Daoy (cell line): ENCODE measurements around the gene CD209. TPM values are rescaled to one million over a fixed set of nuclear protein-coding genes. Genes with fewer than 3 reads are reported as not detected.
A peak's percentile ranks its signal among the peaks of the same experiment; 100 is the strongest.
"Not testable (repeated sequence)": the region's sequence is repeated elsewhere in the genome, so short reads cannot be mapped to it uniquely, and the experiment has no call there.

Experiments used
- DNase-seq: peaks from one replicate; pipeline ENCODE4 v3.0.0-alpha.2; 2015; ENCODE audit warnings: low read depth
- total RNA-seq: library from RNA; depleted of rRNA; stranded (reverse); fragments of >200 nt; shearing (Covaris generic); gene quantifications from 2 replicates; pipeline ENCODE4 v1.2.3, GENCODE V29; 2014

The CD209 gene
- total RNA-seq, 1 experiment from 2014 or later = not detected

- DNase-seq = no peak
These were observed 20.2 kb upstream of the CD209 start for GRCh38 chr19:7767487-7767886.

GRCh38 chr19:7766535-7766934, 19.2 kb upstream of the CD209 start:
- no peak for DNase-seq

GRCh38 chr19:7765043-7765442, 17.7 kb upstream of the CD209 start:
- DNase-seq = not testable (repeated sequence)

GRCh38 chr19:7764157-7764556, 16.8 kb upstream of the CD209 start:
- not testable (repeated sequence) for DNase-seq

- DNase-seq = no peak
These were observed 16.4 kb upstream of the CD209 start for GRCh38 chr19:7763696-7764095.

- DNase-seq = no peak
These were observed 15.5 kb upstream of the CD209 start, which contains the start of gene CLEC4M for GRCh38 chr19:7762719-7763293. CLEC4M (plus strand) TSS chr19:7763243; CDS start chr19:7763267, 24 bp downstream.

GRCh38 chr19:7759156-7759555, 11.8 kb upstream of the CD209 start:
- no peak for DNase-seq

- DNase-seq = no peak
These were observed 10.0 kb upstream of the CD209 start for GRCh38 chr19:7757358-7757757.

- no peak for DNase-seq
These were observed 8.9 kb upstream of the CD209 start for GRCh38 chr19:7756258-7756657.

- peak; percentile 49 for DNase-seq
These were observed 3.9 kb upstream of the CD209 start for GRCh38 chr19:7751157-7751783.

- DNase-seq = no peak
These were observed 1.4 kb upstream of the CD209 start for GRCh38 chr19:7748756-7749155.

- DNase-seq = no peak
These were observed 837 bp upstream of the CD209 start for GRCh38 chr19:7748171-7748570.

- not testable (repeated sequence) for DNase-seq
These were observed 1.0 kb downstream of the CD209 start for GRCh38 chr19:7746306-7746705.

GRCh38 chr19:7744871-7745650, 2.3 kb downstream of the CD209 start:
- no peak for DNase-seq

GRCh38 chr19:7744199-7744786, 3.0 kb downstream of the CD209 start:
- DNase-seq = no peak

- no peak for DNase-seq
These were observed 3.9 kb downstream of the CD209 start for GRCh38 chr19:7743425-7743841.

GRCh38 chr19:7742991-7743390, 4.3 kb downstream of the CD209 start:
- DNase-seq = no peak

- no peak for DNase-seq
These were observed 4.8 kb downstream of the CD209 start for GRCh38 chr19:7742575-7742974.

GRCh38 chr19:7740682-7741054, 6.7 kb downstream of the CD209 start:
- DNase-seq = no peak

GRCh38 chr19:7739801-7740681, 7.3 kb downstream of the CD209 start:
- no peak for DNase-seq

GRCh38 chr19:7739211-7739755, 8.1 kb downstream of the CD209 start:
- no peak for DNase-seq
